Limb (tissue), 2 donors: ENCODE measurements around the gene NKAIN1.
"Not testable (repeated sequence)": the region's sequence is repeated elsewhere in the genome, so short reads cannot be mapped to it uniquely, and the experiment has no call there.

Experiments
- DNase-seq, 2 donors: peaks; one replicate each; pipeline ENCODE4 v3.0.0-alpha.2; 2016; ENCODE audit errors: extremely low spot score in 2 of 2

NKAIN1 gene

GRCh38 chr1:31198150-31198549 lies 41.5 kb downstream of the NKAIN1 start:
- no peak for DNase-seq

GRCh38 chr1:31196685-31197084 lies 43.0 kb downstream of the NKAIN1 start:
- DNase-seq = no peak

GRCh38 chr1:31195267-31195666 lies 44.4 kb downstream of the NKAIN1 start:
- not testable (repeated sequence) for DNase-seq

- DNase-seq = no peak
Measured at GRCh38 chr1:31193729-31194128, 46.0 kb downstream of the NKAIN1 start.

GRCh38 chr1:31191281-31191680 lies 48.4 kb downstream of the NKAIN1 start:
- DNase-seq = no peak

- no peak for DNase-seq
Measured at GRCh38 chr1:31189696-31190674, 49.7 kb downstream of the NKAIN1 start.

- DNase-seq = peak; percentile 53 to 71
Measured at GRCh38 chr1:31183927-31184554, 55.6 kb downstream of the NKAIN1 start.

GRCh38 chr1:31183126-31183525 lies 56.6 kb downstream of the NKAIN1 start:
- DNase-seq = no peak

GRCh38 chr1:31182352-31182751 lies 57.3 kb downstream of the NKAIN1 start:
- peak; percentile 90 to 92 for DNase-seq

GRCh38 chr1:31181515-31182343 lies 58.0 kb downstream of the NKAIN1 start:
- peak; percentile 61 to 82 for DNase-seq

GRCh38 chr1:31180338-31180737 lies 59.3 kb downstream of the NKAIN1 start:
- no peak for DNase-seq

GRCh38 chr1:31176291-31176690 lies 63.4 kb downstream of the NKAIN1 start:
- not testable (repeated sequence) for DNase-seq

- DNase-seq = no peak
Measured at GRCh38 chr1:31170486-31170735, 69.3 kb downstream of the NKAIN1 start.

- DNase-seq = no peak
Measured at GRCh38 chr1:31166462-31166861, 73.2 kb downstream of the NKAIN1 start.

- no peak for DNase-seq
Measured at GRCh38 chr1:31164291-31164690, 75.4 kb downstream of the NKAIN1 start.

GRCh38 chr1:31163866-31164265 lies 75.8 kb downstream of the NKAIN1 start:
- no peak for DNase-seq

- DNase-seq = no peak
Measured at GRCh38 chr1:31161571-31161970, 78.1 kb downstream of the NKAIN1 start.

GRCh38 chr1:31159869-31160611 lies 79.6 kb downstream of the NKAIN1 start:
- no peak for DNase-seq

- no peak for DNase-seq
Measured at GRCh38 chr1:31159323-31159722, 80.4 kb downstream of the NKAIN1 start.

- DNase-seq = peak in 1 of 2 donors; percentile 38
Measured at GRCh38 chr1:31155216-31155806, 84.4 kb downstream of the NKAIN1 start.
